Measurements from ENCODE around the gene GBP2. TPM values are rescaled to one million over a fixed set of nuclear protein-coding genes. Genes with fewer than 3 reads are reported as not detected.

The GBP2 gene
- total RNA-seq, 2 experiments from 2014 or later = not detected

DNA sequence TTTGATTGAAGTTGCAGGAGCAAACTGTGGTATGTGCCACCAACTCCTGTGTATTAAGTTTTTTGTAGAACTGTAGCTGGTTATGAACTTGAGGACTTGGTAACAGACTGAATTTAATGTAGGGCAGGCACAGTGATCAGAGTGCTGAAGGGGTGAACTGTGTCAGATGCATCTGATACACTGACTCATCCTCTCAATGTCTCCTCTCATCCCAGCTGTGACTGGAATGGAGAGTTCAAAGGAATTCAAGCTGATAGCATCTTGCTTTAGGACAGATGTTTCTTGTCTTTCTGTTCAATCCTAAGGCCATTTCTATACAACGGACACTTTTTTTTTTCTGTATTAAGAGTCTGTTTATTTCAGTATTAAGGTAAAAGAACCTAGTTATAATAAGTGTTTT lies 36.0 kb downstream of the GBP2 start:
- intact Hi-C loops (cut with micrococcal nuclease; ENCODE audit: unreplicated experiment) = loop anchor here (5.0 kb wide), 1 partner anchor 267 kb away; no protein-coding TSS in a partner anchor
- no peaks in the 10 kb centered on the region for H4K20me1 ChIP-seq (ENCODE audit: insufficient read depth, low read length)

DNA sequence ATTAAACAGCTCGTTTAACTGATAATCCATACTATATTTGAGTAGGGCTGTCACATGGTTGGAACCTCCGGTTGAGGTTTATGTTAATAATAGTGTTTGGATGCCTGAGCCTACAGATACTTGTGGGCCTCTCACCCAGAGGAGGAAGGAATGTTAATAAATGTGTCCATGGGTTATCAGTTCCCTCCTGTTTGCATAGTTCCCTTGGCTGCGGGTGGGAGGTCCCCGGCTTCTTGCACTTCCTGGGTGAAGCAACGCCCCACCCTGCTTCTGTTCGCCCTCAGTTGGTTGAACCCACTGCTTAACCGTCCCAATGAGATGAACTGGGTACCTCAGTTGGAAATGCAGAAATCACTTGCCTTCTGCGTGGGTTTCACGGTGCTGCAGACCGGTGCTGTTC lies 37.3 kb downstream of the GBP2 start:
- no peak overlapping the region for H3K27ac ChIP-seq (ENCODE audit: low read depth, low read length, poor library complexity, severe bottlenecking)
- H3K4me1 ChIP-seq (ENCODE audit: insufficient read depth, low read length, poor library complexity, severe bottlenecking) = no peaks in the 10 kb centered on the region
- no peak overlapping the region for H3K4me3 ChIP-seq (ENCODE audit: low read depth, low read length, poor library complexity, severe bottlenecking)
- no peaks in the 10 kb centered on the region for H3K9me3 ChIP-seq (ENCODE audit: low read length)
- TF ChIP-seq, protein P1, sequence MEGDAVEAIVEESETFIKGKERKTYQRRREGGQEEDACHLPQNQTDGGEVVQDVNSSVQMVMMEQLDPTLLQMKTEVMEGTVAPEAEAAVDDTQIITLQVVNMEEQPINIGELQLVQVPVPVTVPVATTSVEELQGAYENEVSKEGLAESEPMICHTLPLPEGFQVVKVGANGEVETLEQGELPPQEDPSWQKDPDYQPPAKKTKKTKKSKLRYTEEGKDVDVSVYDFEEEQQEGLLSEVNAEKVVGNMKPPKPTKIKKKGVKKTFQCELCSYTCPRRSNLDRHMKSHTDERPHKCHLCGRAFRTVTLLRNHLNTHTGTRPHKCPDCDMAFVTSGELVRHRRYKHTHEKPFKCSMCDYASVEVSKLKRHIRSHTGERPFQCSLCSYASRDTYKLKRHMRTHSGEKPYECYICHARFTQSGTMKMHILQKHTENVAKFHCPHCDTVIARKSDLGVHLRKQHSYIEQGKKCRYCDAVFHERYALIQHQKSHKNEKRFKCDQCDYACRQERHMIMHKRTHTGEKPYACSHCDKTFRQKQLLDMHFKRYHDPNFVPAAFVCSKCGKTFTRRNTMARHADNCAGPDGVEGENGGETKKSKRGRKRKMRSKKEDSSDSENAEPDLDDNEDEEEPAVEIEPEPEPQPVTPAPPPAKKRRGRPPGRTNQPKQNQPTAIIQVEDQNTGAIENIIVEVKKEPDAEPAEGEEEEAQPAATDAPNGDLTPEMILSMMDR (conservative IDR thresholded peaks at IDR 0.05; ENCODE audit: low read length) = no peak
- no peak for TF ChIP-seq EZH2phosphoT487 (IDR thresholded peaks at IDR 0.05; ENCODE audit: borderline replicate concordance, low read depth, low read length)
- no peak for DNase-seq (ENCODE audit: low spot score)
- no peaks in the 10 kb centered on the region for H3K79me2 ChIP-seq (ENCODE audit: insufficient read depth, low read depth, low read length)
- H3K4me2 ChIP-seq (ENCODE audit: low read length) = no peak overlapping the region
- intact Hi-C loops (cut with micrococcal nuclease; ENCODE audit: unreplicated experiment) = loop anchor here (5.0 kb wide), 1 partner anchor 269 kb away; no protein-coding TSS in a partner anchor
- H4K20me1 ChIP-seq (ENCODE audit: insufficient read depth, low read length) = no peaks in the 10 kb centered on the region
- POLR2A ChIA-PET = no interaction called here
- H2AFZ ChIP-seq (ENCODE audit: low read length) = no peak overlapping the region
- H3K36me3 ChIP-seq (ENCODE audit: insufficient read depth, low read length) = no peaks in the 10 kb centered on the region
- BruUV-seq (replicated peaks) = no TSS peak
- CTCF ChIA-PET (ENCODE audit: unreplicated experiment) = no interaction called here
- no peaks in the 10 kb centered on the region for H3K9me2 ChIP-seq (ENCODE audit: insufficient read depth, low read length)

More for the DNA sequence above, 36.0 kb downstream of the GBP2 start:
- Histone ChIP-seq H3K4me3 (ENCODE audit: low read depth, low read length, poor library complexity, severe bottlenecking) (no peak overlapping the region), H3K79me2 (ENCODE audit: insufficient read depth, low read depth, low read length) (no peaks in the 10 kb centered on the region), H3K9me3 (ENCODE audit: low read length) (no peaks in the 10 kb centered on the region), H3K27ac (ENCODE audit: low read depth, low read length, poor library complexity, severe bottlenecking) (no peak overlapping the region), H3K9me2 (ENCODE audit: insufficient read depth, low read length) (no peaks in the 10 kb centered on the region), H3K36me3 (ENCODE audit: insufficient read depth, low read length) (no peaks in the 10 kb centered on the region), H3K4me2 (ENCODE audit: low read length) (no peak overlapping the region), H3K4me1 (ENCODE audit: insufficient read depth, low read length, poor library complexity, severe bottlenecking) (no peaks in the 10 kb centered on the region), H2AFZ (ENCODE audit: low read length) (no peak overlapping the region)
- no TSS peak for BruUV-seq (replicated peaks)
- no peak for DNase-seq (ENCODE audit: low spot score)
- ChIA-PET POLR2A (no interaction called here), CTCF (ENCODE audit: unreplicated experiment) (no interaction called here)
- no peak for TF ChIP-seq EZH2phosphoT487 (IDR thresholded peaks at IDR 0.05; ENCODE audit: borderline replicate concordance, low read depth, low read length)
- TF ChIP-seq, protein P1 (conservative IDR thresholded peaks at IDR 0.05; ENCODE audit: low read length) = no peak

DNA sequence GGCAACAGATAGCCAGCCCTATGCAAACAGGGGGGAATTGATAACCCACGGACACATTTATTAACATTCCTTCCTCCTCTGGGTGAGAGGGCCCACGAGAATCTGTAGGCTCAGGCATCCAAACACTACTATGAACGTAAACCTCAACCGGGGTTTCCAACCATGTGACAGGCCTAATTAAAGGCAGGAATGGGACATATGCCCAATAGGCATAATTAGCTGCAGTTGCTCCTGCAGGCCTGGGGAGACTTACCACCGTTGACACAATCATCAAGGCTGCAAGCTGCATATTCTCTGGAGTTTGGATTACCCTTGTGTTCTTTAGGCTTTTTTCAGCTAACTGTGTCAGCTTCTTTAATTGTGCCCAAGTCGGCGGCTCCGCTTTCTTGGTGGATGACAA lies 38.7 kb downstream of the GBP2 start:
- intact Hi-C loops (cut with micrococcal nuclease; ENCODE audit: unreplicated experiment) = loop anchor here (5.0 kb wide), 1 partner anchor 270 kb away; no protein-coding TSS in a partner anchor
- no peak for TF ChIP-seq EZH2phosphoT487 (IDR thresholded peaks at IDR 0.05; ENCODE audit: borderline replicate concordance, low read depth, low read length)
- TF ChIP-seq, protein P1 (conservative IDR thresholded peaks at IDR 0.05; ENCODE audit: low read length) = no peak
- Histone ChIP-seq H3K9me3 (ENCODE audit: low read length) (no peaks in the 10 kb centered on the region), H2AFZ (ENCODE audit: low read length) (no peak overlapping the region), H4K20me1 (ENCODE audit: insufficient read depth, low read length) (no peaks in the 10 kb centered on the region), H3K4me1 (ENCODE audit: insufficient read depth, low read length, poor library complexity, severe bottlenecking) (no peaks in the 10 kb centered on the region), H3K79me2 (ENCODE audit: insufficient read depth, low read depth, low read length) (no peaks in the 10 kb centered on the region), H3K27ac (ENCODE audit: low read depth, low read length, poor library complexity, severe bottlenecking) (no peak overlapping the region), H3K36me3 (ENCODE audit: insufficient read depth, low read length) (no peaks in the 10 kb centered on the region), H3K4me2 (ENCODE audit: low read length) (no peak overlapping the region), H3K9me2 (ENCODE audit: insufficient read depth, low read length) (no peaks in the 10 kb centered on the region), H3K4me3 (ENCODE audit: low read depth, low read length, poor library complexity, severe bottlenecking) (no peak overlapping the region)
- DNase-seq (ENCODE audit: low spot score) = no peak
- no TSS peak for BruUV-seq (replicated peaks)
- CTCF ChIA-PET (ENCODE audit: unreplicated experiment) = no interaction called here
- POLR2A ChIA-PET = no interaction called here
